Measurements from ENCODE around the gene RGS9. TPM values are rescaled to one million over a fixed set of nuclear protein-coding genes. Genes with fewer than 3 reads are reported as not detected.

RGS9 gene
- total and polyA plus RNA-seq, 2 donors (not counting 1 experiment from before 2014, with no cell fraction given), result 0.36 to 3.4 TPM

DNA sequence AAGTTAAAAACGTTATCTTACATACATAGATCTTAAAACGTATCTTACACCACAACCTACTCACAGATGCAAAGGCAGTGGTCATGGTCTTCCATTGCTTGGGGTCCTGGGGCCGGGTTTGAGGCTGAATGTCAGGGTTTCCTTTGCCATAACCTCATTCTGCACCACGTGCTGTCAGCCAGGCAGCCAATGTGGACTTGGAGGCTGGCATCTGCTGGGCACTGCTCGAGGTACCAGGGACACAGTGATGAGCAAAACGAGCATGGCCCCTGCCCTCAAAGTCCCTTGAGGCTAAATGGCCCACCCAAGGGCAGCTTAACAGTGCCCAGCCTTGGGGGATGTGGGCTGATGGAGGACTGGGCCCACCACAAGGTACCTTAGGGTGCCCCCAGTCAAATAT is 35.8 kb upstream of the RGS9 start:
- no peaks in the 10 kb centered on the region for H3K9me3 Mint-ChIP-seq (ENCODE audit: insufficient read depth)
- no peaks in the 10 kb centered on the region for H3K9me3 ChIP-seq (ENCODE audit: control extremely low read depth in 1 of 3, control insufficient read depth in 2 of 3, insufficient read depth in 1 of 3, low read length in 2 of 3)
- ChIA-PET CTCF (interaction anchor here (0.7 to 6.5 kb wide), 22 partner anchors 9 to 323 kb away, joined by 3 to 79 read pairs (median 7); partner anchors contain the start of genes GNA13 and RGS9), POLR2A (interaction anchor here (1.2 to 3.3 kb wide), 3 partner anchors 44 to 136 kb away, joined by 4 to 33 read pairs (median 14); partner anchors contain the start of gene GNA13)
- no peaks in the 10 kb centered on the region for H3K27me3 ChIP-seq (replicated peaks in 1 of 4; ENCODE audit: control extremely low read depth in 1 of 4, control insufficient read depth in 3 of 4, insufficient read depth in 4 of 4, low read length in 3 of 4)
- no peak for TF ChIP-seq EZH2 (IDR thresholded peaks at IDR 0.05; ENCODE audit: borderline replicate concordance, insufficient read depth, low read depth, low read length, poor library complexity, severe bottlenecking)
- TF ChIP-seq, protein P1, sequence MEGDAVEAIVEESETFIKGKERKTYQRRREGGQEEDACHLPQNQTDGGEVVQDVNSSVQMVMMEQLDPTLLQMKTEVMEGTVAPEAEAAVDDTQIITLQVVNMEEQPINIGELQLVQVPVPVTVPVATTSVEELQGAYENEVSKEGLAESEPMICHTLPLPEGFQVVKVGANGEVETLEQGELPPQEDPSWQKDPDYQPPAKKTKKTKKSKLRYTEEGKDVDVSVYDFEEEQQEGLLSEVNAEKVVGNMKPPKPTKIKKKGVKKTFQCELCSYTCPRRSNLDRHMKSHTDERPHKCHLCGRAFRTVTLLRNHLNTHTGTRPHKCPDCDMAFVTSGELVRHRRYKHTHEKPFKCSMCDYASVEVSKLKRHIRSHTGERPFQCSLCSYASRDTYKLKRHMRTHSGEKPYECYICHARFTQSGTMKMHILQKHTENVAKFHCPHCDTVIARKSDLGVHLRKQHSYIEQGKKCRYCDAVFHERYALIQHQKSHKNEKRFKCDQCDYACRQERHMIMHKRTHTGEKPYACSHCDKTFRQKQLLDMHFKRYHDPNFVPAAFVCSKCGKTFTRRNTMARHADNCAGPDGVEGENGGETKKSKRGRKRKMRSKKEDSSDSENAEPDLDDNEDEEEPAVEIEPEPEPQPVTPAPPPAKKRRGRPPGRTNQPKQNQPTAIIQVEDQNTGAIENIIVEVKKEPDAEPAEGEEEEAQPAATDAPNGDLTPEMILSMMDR (IDR thresholded peaks at IDR 0.05), result no peak
- no peak overlapping the region for H3K4me3 ChIP-seq (ENCODE audit: control extremely low read depth in 1 of 5, extremely low read depth in 1 of 5, insufficient read depth in 1 of 5, low read depth in 2 of 5, low read length in 4 of 5)
- H3K4me1 Mint-ChIP-seq, result peaks cover 19% of the 10 kb centered on the region
- H3K27ac Mint-ChIP-seq, result peak overlapping the region; percentile 46
- ATAC-seq (ENCODE audit: low read depth), result no peak
- 81% methylated on average over 4 of the region's 6 CpGs for WGBS (ENCODE audit: insufficient coverage)
- H4K20me1 ChIP-seq (ENCODE audit: control insufficient read depth, insufficient read depth, low read length, poor library complexity, severe bottlenecking), result no peaks in the 10 kb centered on the region
- H3K79me2 ChIP-seq (ENCODE audit: control insufficient read depth, insufficient read depth, low read length), result peaks cover 3% of the 10 kb centered on the region
- no peak overlapping the region for H3K27ac ChIP-seq (ENCODE audit: low read length in 2 of 2)
- H3K4me2 ChIP-seq (replicated peaks; ENCODE audit: low read depth, low read length, poor library complexity, severe bottlenecking), result peak overlapping the region; percentile 84
- no peak overlapping the region for H3K9ac ChIP-seq (ENCODE audit: low read length)
- no peaks in the 10 kb centered on the region for H3K27me3 Mint-ChIP-seq
- no peaks in the 10 kb centered on the region for H3K36me3 ChIP-seq (replicated peaks in 1 of 2; ENCODE audit: control extremely low read depth in 1 of 2, control insufficient read depth in 1 of 2, extremely low read depth in 1 of 2, insufficient read depth in 2 of 2, low read length in 1 of 2)
- H3K4me1 ChIP-seq (ENCODE audit: control insufficient read depth in 2 of 2, insufficient read depth in 2 of 2, low read length in 2 of 2), result peaks cover 14 to 20% of the 10 kb centered on the region in 2 donors
- intact Hi-C loops (cut with micrococcal nuclease), result loop anchor here (2.0 to 5.0 kb wide), 2 partner anchors 79 to 324 kb away; no protein-coding TSS in a partner anchor
- no peak for DNase-seq
- H3K4me3 Mint-ChIP-seq, result peak overlapping the region; percentile 95
- peak overlapping the region; percentile 82 for H2AFZ ChIP-seq (ENCODE audit: insufficient read depth, low read depth, low read length, poor library complexity, severe bottlenecking)

DNA sequence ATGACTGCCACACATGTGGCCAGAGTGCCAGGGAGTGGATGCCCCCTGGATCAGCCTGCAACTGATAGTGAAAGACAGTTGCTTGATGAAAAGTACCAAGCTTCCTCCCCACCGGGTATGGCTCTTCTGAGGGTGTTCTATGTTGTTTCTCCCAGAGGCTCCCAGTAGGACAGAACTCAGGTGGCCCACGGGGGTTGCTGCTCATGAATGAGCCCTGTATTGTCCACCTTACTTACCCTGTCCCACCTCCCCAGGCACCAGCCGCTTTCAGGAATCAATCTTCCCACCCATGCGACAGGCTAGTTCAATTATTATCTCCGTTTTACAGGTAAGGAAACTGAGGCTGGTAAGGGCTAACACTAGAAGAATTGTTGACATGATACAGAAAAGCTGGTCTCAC is 34.9 kb upstream of the RGS9 start:
- 100% methylated on average over 1 of the region's 5 CpGs for WGBS (ENCODE audit: insufficient coverage)
- Mint-ChIP-seq H3K4me1 (peaks cover 19% of the 10 kb centered on the region), H3K27me3 (no peaks in the 10 kb centered on the region), H3K27ac (no peak overlapping the region), H3K9me3 (ENCODE audit: insufficient read depth) (no peaks in the 10 kb centered on the region), H3K4me3 (peak overlapping the region; percentile 23)
- no peak overlapping the region for H3K4me3 ChIP-seq (ENCODE audit: control extremely low read depth in 1 of 5, extremely low read depth in 1 of 5, insufficient read depth in 1 of 5, low read depth in 2 of 5, low read length in 4 of 5)
- intact Hi-C loops (cut with micrococcal nuclease), result loop anchor here (5.0 kb wide), 1 partner anchor 325 kb away; no protein-coding TSS in a partner anchor
- H3K9ac ChIP-seq (ENCODE audit: low read length), result no peak overlapping the region
- no peak overlapping the region for H3K4me2 ChIP-seq (replicated peaks; ENCODE audit: low read depth, low read length, poor library complexity, severe bottlenecking)
- no peak for ATAC-seq (ENCODE audit: low read depth)
- H3K27ac ChIP-seq (ENCODE audit: low read length in 2 of 2), result no peak overlapping the region
- ChIA-PET CTCF (interaction anchor here (1.0 to 6.5 kb wide), 2 partner anchors 33 to 139 kb away, joined by 3 to 79 read pairs; no protein-coding TSS in a partner anchor), POLR2A (no interaction called here)
- no peaks in the 10 kb centered on the region for H3K36me3 ChIP-seq (replicated peaks in 1 of 2; ENCODE audit: control extremely low read depth in 1 of 2, control insufficient read depth in 1 of 2, extremely low read depth in 1 of 2, insufficient read depth in 2 of 2, low read length in 1 of 2)
- H4K20me1 ChIP-seq (ENCODE audit: control insufficient read depth, insufficient read depth, low read length, poor library complexity, severe bottlenecking), result no peaks in the 10 kb centered on the region
- no peaks in the 10 kb centered on the region for H3K27me3 ChIP-seq (replicated peaks in 1 of 4; ENCODE audit: control extremely low read depth in 1 of 4, control insufficient read depth in 3 of 4, insufficient read depth in 4 of 4, low read length in 3 of 4)
- no peak overlapping the region for H2AFZ ChIP-seq (ENCODE audit: insufficient read depth, low read depth, low read length, poor library complexity, severe bottlenecking)
- no peak for DNase-seq
- peaks cover 14 to 20% of the 10 kb centered on the region in 2 donors for H3K4me1 ChIP-seq (ENCODE audit: control insufficient read depth in 2 of 2, insufficient read depth in 2 of 2, low read length in 2 of 2)
- TF ChIP-seq, protein P1 (IDR thresholded peaks at IDR 0.05), result no peak
- no peak for TF ChIP-seq EZH2 (IDR thresholded peaks at IDR 0.05; ENCODE audit: borderline replicate concordance, insufficient read depth, low read depth, low read length, poor library complexity, severe bottlenecking)
- no peaks in the 10 kb centered on the region for H3K9me3 ChIP-seq (ENCODE audit: control extremely low read depth in 1 of 3, control insufficient read depth in 2 of 3, insufficient read depth in 1 of 3, low read length in 2 of 3)
- peaks cover 3% of the 10 kb centered on the region for H3K79me2 ChIP-seq (ENCODE audit: control insufficient read depth, insufficient read depth, low read length)
